Urinary bladder (tissue), 4 donors: ENCODE results near the gene GRIK1. TPM values are rescaled to one million over a fixed set of nuclear protein-coding genes. Genes with fewer than 3 reads are reported as not detected.

ENCODE experiments used
- DNase-seq: peaks from one replicate; pipeline ENCODE4 v3.0.0-alpha.2; 2015; ENCODE audit errors: extremely low spot score
- H3K27ac ChIP-seq: one replicate; pipeline ENCODE4 v1.5.1; 2013; ENCODE audit warnings: low read depth, mild to moderate bottlenecking, moderate library complexity
- H3K36me3 ChIP-seq: one replicate; pipeline ENCODE4 v1.6.1; 2013; ENCODE audit warnings: mild to moderate bottlenecking, moderate library complexity; ENCODE audit not compliant: insufficient read depth
- H3K4me1 ChIP-seq: one replicate; pipeline ENCODE4 v1.6.1; 2013; ENCODE audit warnings: mild to moderate bottlenecking, moderate library complexity; ENCODE audit not compliant: insufficient read depth
- H3K4me3 ChIP-seq: one replicate; pipeline ENCODE4 v1.5.1; 2013; ENCODE audit warnings: low read depth, low read length
- WGBS: extraction: QIAGEN DNeasy Blood & Tissue Kit; methylation state at CpG from one replicate; pipeline ENCODE4 v1.1.7; 2013; 5-methylcytosine and 5-hydroxymethylcytosine counted together
- polyA plus RNA-seq: library from polyadenylated mRNA; stranded (reverse); fragments of 200-250 nt; gene quantifications from one replicate; pipeline ENCODE4 v1.2.3, GENCODE V29; 2013
- total RNA-seq: library from RNA; depleted of rRNA; stranded (reverse); fragments of >200 nt; gene quantifications from one replicate; pipeline ENCODE4 v1.2.3, GENCODE V29; 2014
- donor health status: healthy with polysubstance abuse.
- donor health status: healthy.

GRIK1 gene
- total and polyA plus RNA-seq, 2 donors = 1.7 to 3.8 TPM

DNA sequence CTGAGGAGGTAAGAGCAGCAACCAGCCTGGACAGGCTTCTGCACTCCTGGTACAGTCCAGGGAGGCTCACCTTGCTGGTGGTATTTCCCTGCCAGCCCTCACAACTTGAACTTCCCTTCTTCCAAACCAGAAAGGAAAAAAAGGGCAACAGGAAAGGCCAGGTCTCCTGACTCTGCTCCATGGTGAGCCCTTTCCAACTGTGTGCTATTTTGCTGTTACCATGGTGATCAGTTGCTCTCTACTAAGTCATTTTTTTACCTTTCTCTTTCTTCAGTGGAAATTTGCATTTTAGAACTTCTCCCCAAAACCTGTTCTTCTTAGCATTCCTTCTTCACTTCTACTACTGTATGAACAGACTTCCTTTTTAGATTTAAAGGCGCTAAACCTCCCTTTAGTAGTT is 164.3 kb downstream of the GRIK1 start:
- H3K4me1 ChIP-seq = no peaks in the 10 kb centered on the region
- no peak for DNase-seq
- H3K36me3 ChIP-seq = no peaks in the 10 kb centered on the region
- no peak overlapping the region for H3K4me3 ChIP-seq
- no peak overlapping the region for H3K27ac ChIP-seq
- 98% methylated on average over 1 of the region's 1 CpG for WGBS

GRCh38 chr21:29771491-29772066 is 168.2 kb downstream of the GRIK1 start:
- 83% methylated on average over 4 of the region's 4 CpGs for WGBS
- no peaks in the 10 kb centered on the region for H3K36me3 ChIP-seq
- no peak overlapping the region for H3K27ac ChIP-seq
- H3K4me1 ChIP-seq = no peaks in the 10 kb centered on the region
- no peak for DNase-seq
- no peak overlapping the region for H3K4me3 ChIP-seq

- Histone ChIP-seq H3K4me1 (no peaks in the 10 kb centered on the region), H3K27ac (no peak overlapping the region), H3K4me3 (no peak overlapping the region), H3K36me3 (no peaks in the 10 kb centered on the region)
- 78% methylated on average over 4 of the region's 4 CpGs for WGBS
- DNase-seq = no peak
Observed at GRCh38 chr21:29763674-29764073, 176.1 kb downstream of the GRIK1 start.

DNA sequence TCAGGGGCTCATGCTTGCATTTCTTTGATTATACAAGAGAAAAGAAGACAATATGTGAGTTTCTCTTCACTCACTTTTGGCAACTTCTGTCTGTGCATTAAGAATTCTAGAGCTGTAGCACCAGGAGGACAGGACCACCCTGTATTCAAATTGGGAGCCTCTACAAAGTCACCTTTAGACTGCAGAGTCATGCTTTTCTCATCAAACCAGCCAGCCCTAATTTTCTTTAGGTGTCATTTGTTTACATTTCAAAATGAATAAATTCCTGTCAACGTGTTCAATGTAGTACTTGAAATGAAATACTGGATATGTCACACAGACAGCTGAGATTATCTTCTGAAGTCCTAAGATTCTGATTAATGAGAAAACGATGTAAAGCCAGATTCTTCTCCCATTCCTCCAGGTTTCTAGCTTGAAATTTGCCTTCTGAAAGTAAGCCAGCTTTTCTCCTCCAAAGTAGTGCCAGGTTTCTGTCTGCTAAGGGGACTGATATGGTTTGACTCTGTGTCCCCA is 177.2 kb downstream of the GRIK1 start:
- DNase-seq = no peak
- no peaks in the 10 kb centered on the region for H3K36me3 ChIP-seq
- no peak overlapping the region for H3K27ac ChIP-seq
- WGBS = 52% methylated on average over 2 of the region's 2 CpGs
- H3K4me1 ChIP-seq = no peaks in the 10 kb centered on the region
- no peak overlapping the region for H3K4me3 ChIP-seq

DNA sequence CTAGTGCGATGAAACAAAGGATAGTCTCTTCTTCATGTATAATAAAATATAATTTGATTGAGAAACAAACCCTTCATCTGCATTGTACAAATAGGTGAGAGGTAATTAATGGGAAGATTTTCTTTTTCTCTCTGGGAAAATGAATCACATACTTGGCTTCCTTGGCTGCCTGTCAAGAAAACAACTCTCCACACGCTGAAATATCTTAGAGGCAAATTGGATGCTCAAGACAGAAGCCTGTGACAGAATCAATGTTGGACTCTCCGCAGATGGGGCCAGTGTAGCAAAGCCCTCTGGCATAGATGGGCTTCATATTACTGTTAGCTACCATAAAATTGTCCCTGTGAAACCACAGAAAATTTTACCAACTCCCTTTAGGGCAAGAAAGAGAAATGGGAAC is 186.6 kb downstream of the GRIK1 start:
- no peak overlapping the region for H3K4me3 ChIP-seq
- H3K27ac ChIP-seq = no peak overlapping the region
- H3K4me1 ChIP-seq = no peaks in the 10 kb centered on the region
- H3K36me3 ChIP-seq = no peaks in the 10 kb centered on the region
- 54% methylated on average over 3 of the region's 3 CpGs for WGBS
- DNase-seq = no peak

- Histone ChIP-seq H3K36me3 (no peaks in the 10 kb centered on the region), H3K4me3 (no peak overlapping the region)
- no peak for DNase-seq
Observed at GRCh38 chr21:29751473-29752185, 188.2 kb downstream of the GRIK1 start.

DNA sequence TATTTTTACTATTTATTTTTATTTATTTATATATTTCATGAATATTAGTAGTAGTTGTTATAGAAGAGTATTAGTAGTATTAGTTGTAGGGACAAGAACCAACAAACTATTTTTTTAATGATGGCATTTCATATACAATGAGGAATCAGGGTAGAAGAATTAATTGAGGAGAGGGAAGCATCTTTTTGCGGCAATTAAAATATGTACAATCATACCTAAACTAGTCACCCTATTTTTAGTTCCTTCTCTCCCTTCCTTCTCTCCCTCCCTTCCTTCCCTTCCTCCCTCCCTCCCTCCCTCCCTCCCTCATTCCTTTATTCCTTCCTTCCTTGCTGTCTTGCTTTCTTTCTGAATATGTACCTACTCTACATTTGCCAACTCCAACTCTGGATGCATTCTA is 189.8 kb downstream of the GRIK1 start:
- no peaks in the 10 kb centered on the region for H3K36me3 ChIP-seq
- H3K4me3 ChIP-seq = no peak overlapping the region
- no peak for DNase-seq
- H3K4me1 ChIP-seq = no peaks in the 10 kb centered on the region
- no peak overlapping the region for H3K27ac ChIP-seq
- WGBS = 88% methylated on average over 1 of the region's 1 CpG

More at GRCh38 chr21:29751473-29752185, 188.2 kb downstream of the GRIK1 start:
- no peaks in the 10 kb centered on the region for H3K4me1 ChIP-seq
- WGBS = 95% methylated on average over 7 of the region's 7 CpGs
- H3K27ac ChIP-seq = no peak overlapping the region

DNA sequence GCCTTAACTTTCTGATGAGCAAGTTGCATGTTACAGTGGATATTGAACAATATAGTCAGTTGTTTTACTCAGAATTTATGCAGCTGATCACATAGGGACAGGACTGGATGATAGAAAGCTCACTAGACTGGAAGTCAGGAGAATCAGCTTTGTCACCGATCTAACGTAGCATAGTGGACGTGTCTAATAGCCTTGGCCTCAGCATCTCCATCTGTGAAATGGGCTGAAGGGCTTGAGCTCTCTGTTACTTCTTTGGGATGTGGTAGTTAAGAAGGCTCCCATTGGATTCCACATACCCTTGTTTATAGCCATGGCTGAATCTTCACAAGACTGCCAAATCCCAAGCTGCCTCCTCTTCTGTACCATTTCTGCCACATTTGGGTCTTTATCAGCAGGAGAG is 190.6 kb downstream of the GRIK1 start:
- Histone ChIP-seq H3K27ac (no peak overlapping the region), H3K36me3 (no peaks in the 10 kb centered on the region), H3K4me3 (no peak overlapping the region), H3K4me1 (no peaks in the 10 kb centered on the region)
- WGBS = 93% methylated on average over 3 of the region's 3 CpGs
- no peak for DNase-seq

- H3K36me3 ChIP-seq = no peaks in the 10 kb centered on the region
- peak overlapping the region; percentile 5 for H3K27ac ChIP-seq
- 40% methylated on average over 8 of the region's 8 CpGs for WGBS
Observed at GRCh38 chr21:29748391-29749167, 191.2 kb downstream of the GRIK1 start.

GRCh38 chr21:29741761-29742160 is 198.0 kb downstream of the GRIK1 start:
- Histone ChIP-seq H3K27ac (no peak overlapping the region), H3K4me3 (no peak overlapping the region), H3K36me3 (no peaks in the 10 kb centered on the region), H3K4me1 (no peaks in the 10 kb centered on the region)
- DNase-seq = no peak
- 63% methylated on average over 2 of the region's 2 CpGs for WGBS

More at GRCh38 chr21:29748391-29749167, 191.2 kb downstream of the GRIK1 start:
- Histone ChIP-seq H3K4me3 (no peak overlapping the region), H3K4me1 (no peaks in the 10 kb centered on the region)
- no peak for DNase-seq

DNA sequence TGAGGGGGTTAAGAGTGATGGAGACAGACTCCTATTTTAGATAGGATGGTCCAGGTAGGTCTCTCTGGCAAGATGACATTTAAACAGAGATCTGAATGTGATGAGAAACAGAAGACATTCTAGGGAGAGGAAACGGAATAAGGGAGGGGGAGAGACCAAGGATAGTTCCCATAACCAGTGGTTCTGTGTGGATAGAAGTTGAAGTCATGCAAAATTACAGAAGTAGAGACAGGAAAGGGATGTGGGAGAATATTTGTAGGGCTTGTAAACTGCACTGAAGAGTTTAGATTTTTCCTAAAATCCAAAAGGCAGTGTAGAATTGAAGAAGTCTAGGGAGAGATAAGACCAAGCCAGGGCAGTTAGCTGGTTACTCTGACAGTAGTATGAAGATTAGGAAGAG is 200.6 kb downstream of the GRIK1 start:
- Histone ChIP-seq H3K4me1 (no peaks in the 10 kb centered on the region), H3K36me3 (no peaks in the 10 kb centered on the region), H3K27ac (no peak overlapping the region), H3K4me3 (no peak overlapping the region)
- WGBS = 43% methylated on average over 1 of the region's 1 CpG
- DNase-seq = no peak

DNA sequence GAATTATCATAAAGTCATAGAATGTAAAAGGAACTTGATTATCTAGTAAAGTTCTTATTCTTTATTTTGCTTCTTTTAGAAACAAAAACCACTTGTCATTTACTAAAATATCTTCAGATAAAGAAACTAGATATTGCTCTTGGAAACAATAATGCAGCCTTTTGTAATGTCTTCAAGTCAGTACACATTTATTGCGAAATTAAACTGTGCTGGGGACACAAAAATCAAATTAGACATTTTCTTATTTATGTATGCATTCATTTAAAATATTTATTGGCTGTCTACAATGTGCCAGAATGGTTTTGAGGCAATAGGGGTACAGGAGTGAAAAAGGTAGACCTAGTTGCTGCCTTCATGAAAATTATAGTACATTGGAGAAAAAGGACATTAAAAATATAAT is 201.1 kb downstream of the GRIK1 start:
- H3K27ac ChIP-seq = no peak overlapping the region
- DNase-seq = no peak
- H3K4me1 ChIP-seq = no peaks in the 10 kb centered on the region
- no peaks in the 10 kb centered on the region for H3K36me3 ChIP-seq
- H3K4me3 ChIP-seq = no peak overlapping the region
- 88% methylated on average over 1 of the region's 1 CpG for WGBS

DNA sequence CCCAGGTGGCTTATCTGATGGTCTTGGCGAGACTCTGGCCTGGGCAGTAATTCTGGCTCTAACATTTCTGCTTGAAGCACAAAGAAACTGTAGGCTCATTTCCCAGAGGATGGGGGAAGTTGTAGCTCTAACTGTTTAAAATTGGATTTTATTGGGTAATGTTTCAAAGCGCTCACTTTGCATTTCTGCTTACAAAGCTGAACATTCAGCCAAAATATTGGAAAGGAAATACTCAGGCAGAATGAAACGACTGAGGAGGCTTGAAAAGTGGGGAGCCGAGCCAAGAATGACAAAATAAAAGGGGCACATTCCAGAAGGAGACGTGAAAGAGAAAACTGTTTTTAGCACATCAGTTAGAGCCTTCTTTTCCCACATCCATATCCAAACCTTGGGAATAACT is 202.6 kb downstream of the GRIK1 start:
- Histone ChIP-seq H3K4me1 (no peaks in the 10 kb centered on the region), H3K4me3 (no peak overlapping the region), H3K27ac (no peak overlapping the region), H3K36me3 (no peaks in the 10 kb centered on the region)
- peak; percentile 59 for DNase-seq
- WGBS = 14% methylated on average over 5 of the region's 5 CpGs

DNA sequence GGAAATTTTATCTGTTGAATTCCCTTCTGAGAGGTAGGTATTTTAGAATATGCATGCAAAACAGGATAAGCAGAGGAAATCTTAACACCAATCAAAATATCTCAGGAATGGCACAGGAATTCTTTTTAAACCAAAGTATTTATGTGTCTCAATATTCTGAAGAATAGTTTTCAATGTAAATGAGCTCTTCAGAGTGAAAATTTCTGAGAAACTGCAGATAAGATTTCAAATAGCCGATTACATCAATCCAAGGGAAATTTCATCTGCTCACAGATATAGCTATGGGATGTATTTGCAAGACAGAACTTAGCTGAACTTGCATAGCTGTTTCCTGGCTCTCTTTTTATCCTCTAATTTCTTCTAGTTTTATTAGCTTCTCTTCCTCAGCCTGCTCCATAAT is 209.5 kb downstream of the GRIK1 start:
- no peak for DNase-seq
- 31% methylated on average over 1 of the region's 1 CpG for WGBS

More for the DNA sequence above, 209.5 kb downstream of the GRIK1 start:
- H3K27ac ChIP-seq = no peak overlapping the region
- H3K36me3 ChIP-seq = no peaks in the 10 kb centered on the region
- H3K4me1 ChIP-seq = peaks cover 2% of the 10 kb centered on the region
- no peak overlapping the region for H3K4me3 ChIP-seq
